Measurements from ENCODE around the gene MAP4K3. TPM values are rescaled to one million over a fixed set of nuclear protein-coding genes. Genes with fewer than 3 reads are reported as not detected.

The MAP4K3 gene
- total RNA-seq, 1 donor from 2014 or later: 34.1 TPM

DNA sequence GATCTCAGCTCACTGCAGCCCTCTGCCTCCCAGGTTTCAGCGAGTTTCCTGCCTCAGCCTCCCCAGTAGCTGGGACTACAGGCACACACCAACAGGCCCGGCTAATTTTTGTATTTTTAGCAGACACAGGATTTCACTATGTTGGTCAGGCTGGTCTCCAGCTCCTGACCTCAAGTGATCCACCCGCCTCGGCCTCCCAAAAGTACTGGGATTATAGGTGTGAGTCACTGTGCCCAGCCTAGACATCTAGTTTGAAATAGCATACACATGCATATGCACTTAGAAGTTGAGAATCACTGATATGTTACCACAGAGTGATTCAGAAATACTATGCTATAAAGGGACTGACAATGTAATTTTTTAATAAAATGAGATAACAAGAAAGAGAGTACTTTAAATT, 123.5 kb downstream of the MAP4K3 start:
- intact Hi-C loops (cut with DNase I): no loop called here
- Histone ChIP-seq H3K27ac (no peak overlapping the region), H3K9me3 (no peaks in the 10 kb centered on the region), H3K4me3 (no peak overlapping the region), H3K4me1 (no peaks in the 10 kb centered on the region), H3K36me3 (peaks cover 11 to 19% of the 10 kb centered on the region in 2 donors), H3K27me3 (no peaks in the 10 kb centered on the region)
- TF ChIP-seq, protein P1, sequence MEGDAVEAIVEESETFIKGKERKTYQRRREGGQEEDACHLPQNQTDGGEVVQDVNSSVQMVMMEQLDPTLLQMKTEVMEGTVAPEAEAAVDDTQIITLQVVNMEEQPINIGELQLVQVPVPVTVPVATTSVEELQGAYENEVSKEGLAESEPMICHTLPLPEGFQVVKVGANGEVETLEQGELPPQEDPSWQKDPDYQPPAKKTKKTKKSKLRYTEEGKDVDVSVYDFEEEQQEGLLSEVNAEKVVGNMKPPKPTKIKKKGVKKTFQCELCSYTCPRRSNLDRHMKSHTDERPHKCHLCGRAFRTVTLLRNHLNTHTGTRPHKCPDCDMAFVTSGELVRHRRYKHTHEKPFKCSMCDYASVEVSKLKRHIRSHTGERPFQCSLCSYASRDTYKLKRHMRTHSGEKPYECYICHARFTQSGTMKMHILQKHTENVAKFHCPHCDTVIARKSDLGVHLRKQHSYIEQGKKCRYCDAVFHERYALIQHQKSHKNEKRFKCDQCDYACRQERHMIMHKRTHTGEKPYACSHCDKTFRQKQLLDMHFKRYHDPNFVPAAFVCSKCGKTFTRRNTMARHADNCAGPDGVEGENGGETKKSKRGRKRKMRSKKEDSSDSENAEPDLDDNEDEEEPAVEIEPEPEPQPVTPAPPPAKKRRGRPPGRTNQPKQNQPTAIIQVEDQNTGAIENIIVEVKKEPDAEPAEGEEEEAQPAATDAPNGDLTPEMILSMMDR (IDR thresholded peaks at IDR 0.05): no peak
- DNase-seq (ENCODE audit: low spot score in 2 of 2): no peak

- Histone ChIP-seq H3K27me3 (no peaks in the 10 kb centered on the region), H3K27ac (no peak overlapping the region), H3K9me3 (no peaks in the 10 kb centered on the region), H3K36me3 (peaks cover 11 to 19% of the 10 kb centered on the region in 2 donors), H3K4me1 (no peaks in the 10 kb centered on the region), H3K4me3 (no peak overlapping the region)
- no peak for DNase-seq (ENCODE audit: low spot score in 2 of 2)
- TF ChIP-seq, protein P1 (IDR thresholded peaks at IDR 0.05): no peak
- intact Hi-C loops (cut with DNase I): no loop called here
Measured at GRCh38 chr2:39311469-39311868, 125.6 kb downstream of the MAP4K3 start.

GRCh38 chr2:39308778-39309177, 128.3 kb downstream of the MAP4K3 start:
- Histone ChIP-seq H3K27ac (no peak overlapping the region), H3K4me1 (no peaks in the 10 kb centered on the region), H3K9me3 (no peaks in the 10 kb centered on the region), H3K4me3 (no peak overlapping the region), H3K36me3 (peaks cover 3 to 16% of the 10 kb centered on the region in 2 donors), H3K27me3 (no peaks in the 10 kb centered on the region)
- TF ChIP-seq, protein P1 (IDR thresholded peaks at IDR 0.05): no peak
- intact Hi-C loops (cut with DNase I): no loop called here
- DNase-seq (ENCODE audit: low spot score in 2 of 2): no peak

DNA sequence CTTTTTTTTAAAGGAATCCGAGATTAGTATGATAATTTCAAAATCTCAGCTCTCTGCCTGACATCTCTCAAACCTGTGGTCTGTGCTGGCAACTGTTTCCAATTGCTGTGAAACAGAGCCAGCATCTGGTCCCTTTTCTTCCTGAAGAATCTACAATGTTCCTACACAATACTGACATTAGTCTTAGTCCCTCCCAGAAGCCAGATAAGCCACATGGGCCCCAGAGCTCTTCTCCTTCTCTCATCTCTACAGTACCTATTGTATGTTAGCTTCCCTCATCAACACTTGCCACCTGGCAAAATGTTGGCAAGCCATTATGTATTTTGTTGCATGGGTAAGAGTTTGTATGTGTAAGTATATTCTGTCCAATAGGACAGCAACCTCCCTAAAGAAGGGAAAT, 130.5 kb downstream of the MAP4K3 start:
- H3K9me3 ChIP-seq: no peaks in the 10 kb centered on the region
- no peaks in the 10 kb centered on the region for H3K4me1 ChIP-seq
- H3K27ac ChIP-seq: no peak overlapping the region
- TF ChIP-seq, protein P1 (IDR thresholded peaks at IDR 0.05): no peak
- no peak for DNase-seq (ENCODE audit: low spot score in 2 of 2)
- intact Hi-C loops (cut with DNase I): no loop called here
- no peaks in the 10 kb centered on the region for H3K27me3 ChIP-seq
- H3K4me3 ChIP-seq: no peak overlapping the region
- peaks cover 0 to 5% of the 10 kb centered on the region in 2 donors for H3K36me3 ChIP-seq

DNA sequence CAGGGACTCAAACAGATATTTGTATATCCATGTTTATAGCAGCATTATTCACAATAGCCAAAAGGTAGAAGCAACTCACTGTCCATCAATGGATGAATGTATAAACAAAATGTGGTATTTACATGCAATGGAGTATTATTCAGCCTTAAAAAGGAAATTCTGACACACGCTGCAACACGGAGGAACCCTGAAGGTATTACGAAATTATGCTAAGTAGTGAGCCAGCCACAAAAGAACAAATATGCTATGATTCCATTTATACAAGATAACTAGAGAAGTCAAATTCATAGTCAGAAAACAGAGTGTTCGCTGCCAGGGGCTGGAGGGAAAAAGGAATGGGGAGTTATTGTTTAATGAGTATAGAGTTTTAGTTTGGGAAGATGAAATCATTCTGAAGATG, 132.4 kb downstream of the MAP4K3 start:
- Histone ChIP-seq H3K27ac (no peak overlapping the region), H3K4me3 (no peak overlapping the region), H3K4me1 (no peaks in the 10 kb centered on the region), H3K9me3 (no peaks in the 10 kb centered on the region), H3K36me3 (no peaks in the 10 kb centered on the region), H3K27me3 (no peaks in the 10 kb centered on the region)
- no peak for DNase-seq (ENCODE audit: low spot score in 2 of 2)
- TF ChIP-seq, protein P1 (IDR thresholded peaks at IDR 0.05): no peak
- intact Hi-C loops (cut with DNase I): no loop called here

DNA sequence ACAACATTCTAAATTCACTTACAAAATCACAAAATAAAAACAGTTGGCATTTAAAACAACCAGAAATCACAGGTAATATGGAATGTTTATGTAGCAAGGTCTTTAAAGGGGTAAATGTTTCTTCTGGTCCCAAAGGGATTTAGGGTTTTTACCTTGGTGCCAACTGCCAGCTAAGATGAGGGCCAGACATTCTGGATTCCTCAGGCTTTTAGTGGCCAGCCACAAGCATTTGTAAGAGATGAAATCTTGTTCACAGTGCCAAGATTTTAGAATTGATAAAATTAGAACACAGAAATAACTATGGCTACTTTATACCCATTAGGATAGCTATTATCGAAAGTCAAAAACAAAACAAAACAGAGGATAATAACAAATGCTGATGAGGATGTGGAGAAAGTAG, 132.9 kb downstream of the MAP4K3 start:
- DNase-seq (ENCODE audit: low spot score in 2 of 2): no peak
- Histone ChIP-seq H3K27ac (no peak overlapping the region), H3K4me1 (no peaks in the 10 kb centered on the region), H3K27me3 (no peaks in the 10 kb centered on the region), H3K36me3 (no peaks in the 10 kb centered on the region), H3K4me3 (no peak overlapping the region), H3K9me3 (no peaks in the 10 kb centered on the region)
- TF ChIP-seq, protein P1 (IDR thresholded peaks at IDR 0.05): no peak
- intact Hi-C loops (cut with DNase I): no loop called here
